HCT116 (cell line): ENCODE measurements around the gene RAP1GAP2. TPM values are rescaled to one million over a fixed set of nuclear protein-coding genes. Genes with fewer than 3 reads are reported as not detected.
"Not testable (repeated sequence)": the region's sequence is repeated elsewhere in the genome, so short reads cannot be mapped to it uniquely, and the experiment has no call there.

Experiments
- ATAC-seq: fragments of 200-7000 bp; cut with Tn5 transposase; 2 replicates; pipeline ENCODE4 v1.9.1; 2020; ENCODE audit warnings: mild to moderate bottlenecking, moderate library complexity
- BruUV-seq: library from RNA; stranded (reverse); fragments of 400-500 nt; replicated peaks from 2 replicates; lab custom pipeline; 2021; lab: Mats Ljungman, UMichigan
- CTCF ChIA-PET: fragments of 300-600 bp; sonication (Branson Sonifier 250); formaldehyde crosslinking; loops from one replicate; lab custom pipeline; 2021; ENCODE audit warnings: antibody characterized with exemption; lab: Charles Lee
- POLR2A ChIA-PET: fragments of 300-600, 350-600 bp; sonication (Branson Sonifier 250); formaldehyde crosslinking; loops from one replicate; lab custom pipeline; 2021; ENCODE audit warnings: antibody characterized with exemption; lab: Charles Lee
- RAD21 ChIA-PET, 2 experiments: fragments of 300-600 bp; sonication (Branson Sonifier 250); formaldehyde crosslinking; loops; one replicate each; lab custom pipeline; 2023; ENCODE audit warnings: low total read pairs in 2 of 2; ENCODE audit not compliant: uncharacterized antibody in 2 of 2, unreplicated experiment in 2 of 2, low non-redundant PET in 1 of 2; lab: Charles Lee
- DNase-seq: peaks from one replicate; pipeline ENCODE4 v3.0.0-alpha.2; 2010; ENCODE audit warnings: low read depth, low spot score
- H2AFZ ChIP-seq: fragments of 200-600 bp; shearing (Covaris generic), sonication (generic); 2 replicates; pipeline ENCODE4 v1.6.1; 2017; ENCODE audit warnings: low read depth, mixed run types, mixed read lengths, antibody characterized with exemption, low read length; ENCODE audit not compliant: poor library complexity, severe bottlenecking
- H3K27ac ChIP-seq: 2 replicates; pipeline ENCODE4 v1.5.1; 2012; ENCODE audit warnings: low read depth, low read length
- H3K27me3 ChIP-seq: fragments of 200-600 bp; sonication (generic); 2 replicates; pipeline ENCODE4 v1.6.1; 2016; ENCODE audit warnings: mixed run types, low read length, mixed read lengths; ENCODE audit not compliant: insufficient read depth
- H3K36me3 ChIP-seq, 2 experiments: fragments of 200-500 bp in 1 of 2; fragments of 200-600 bp in 1 of 2; sonication (Bioruptor generic) in 1 of 2; sonication (generic) in 1 of 2; 2 replicates each; pipeline versions ENCODE4 v1.5.1 to v1.6.1; 2014 to 2016; ENCODE audit warnings: low read length in 2 of 2, inconsistent platforms in 1 of 2, mixed read lengths in 1 of 2, mixed run types in 1 of 2; ENCODE audit not compliant: insufficient read depth in 2 of 2, control insufficient read depth in 1 of 2
- H3K4me1 ChIP-seq, 2 experiments: fragments of 200-600 bp in 1 of 2; sonication (generic) in 1 of 2; 2 replicates each; pipeline versions ENCODE4 v1.5.1 to v1.6.1; 2012 to 2017; ENCODE audit warnings: low read length in 2 of 2, inconsistent platforms in 1 of 2, mild to moderate bottlenecking in 1 of 2, mixed read lengths in 1 of 2, mixed run types in 1 of 2, moderate library complexity in 1 of 2; ENCODE audit not compliant: insufficient read depth in 2 of 2, control insufficient read depth in 1 of 2
- H3K4me2 ChIP-seq: fragments of 200-600 bp; sonication (generic); 2 replicates; pipeline ENCODE4 v1.6.1; 2017; ENCODE audit warnings: mixed run types, low read length, mixed read lengths
- H3K4me3 ChIP-seq, 2 experiments: fragments of 200-600 bp in 1 of 2; sonication (generic) in 1 of 2; replicated peaks in 1 of 2; 2 replicates each; pipeline ENCODE4 v1.5.1; 2011 to 2016; ENCODE audit warnings: low read length in 2 of 2, control low read depth in 1 of 2, low read depth in 1 of 2, mild to moderate bottlenecking in 1 of 2, mixed read lengths in 1 of 2, mixed run types in 1 of 2
- H3K79me2 ChIP-seq: fragments of 200-600 bp; sonication (generic); 2 replicates; pipeline ENCODE4 v1.6.1; 2017; ENCODE audit warnings: mild to moderate bottlenecking, mixed run types, low read length, moderate library complexity, mixed read lengths; ENCODE audit not compliant: insufficient read depth
- H3K9ac ChIP-seq: fragments of 200-600 bp; sonication (generic); 2 replicates; pipeline ENCODE4 v1.6.1; 2016; ENCODE audit warnings: low read length, mixed read lengths
- H3K9me2 ChIP-seq: fragments of 200-600 bp; sonication (generic), shearing (Covaris generic); 2 replicates; pipeline ENCODE4 v1.6.1; 2017; ENCODE audit warnings: mixed run types, mild to moderate bottlenecking, moderate library complexity; ENCODE audit not compliant: insufficient read depth
- H3K9me3 ChIP-seq, 2 experiments: fragments of 200-500 bp in 1 of 2; fragments of 200-600 bp in 1 of 2; sonication (Bioruptor generic) in 1 of 2; sonication (generic) in 1 of 2; 2 replicates each; pipeline ENCODE4 v1.6.1; 2014 to 2017; ENCODE audit warnings: low read length in 2 of 2, mixed read lengths in 2 of 2, inconsistent platforms in 1 of 2, low read depth in 1 of 2, mild to moderate bottlenecking in 1 of 2, mixed run types in 1 of 2, moderate library complexity in 1 of 2; ENCODE audit not compliant: control insufficient read depth in 1 of 2, insufficient read depth in 1 of 2
- H4K20me1 ChIP-seq: fragments of 200-600 bp; sonication (generic), shearing (Covaris generic); 2 replicates; pipeline ENCODE4 v1.6.1; 2017; ENCODE audit warnings: mixed run types, mild to moderate bottlenecking, moderate library complexity; ENCODE audit not compliant: insufficient read depth
- CBX3 ChIP-seq: IDR thresholded peaks from 2 replicates; pipeline ENCODE4 v1.6.1; 2012; ENCODE audit warnings: low read depth
- ELF1 ChIP-seq: IDR thresholded peaks from 2 replicates; pipeline ENCODE4 v1.6.1; 2012; ENCODE audit warnings: low read depth, borderline replicate concordance
- EZH2 ChIP-seq: fragments of 200-600 bp; sonication (generic); IDR thresholded peaks from 2 replicates; pipeline ENCODE4 v1.6.1; 2017; ENCODE audit warnings: antibody characterized with exemption, mixed run types
- EZH2phosphoT487 ChIP-seq: fragments of 200-600 bp; IDR thresholded peaks from 2 replicates; pipeline ENCODE4 v1.6.1; 2018; ENCODE audit warnings: antibody characterized with exemption, borderline replicate concordance
- FOSL1 ChIP-seq: IDR thresholded peaks from 2 replicates; pipeline ENCODE4 v1.6.1; 2012; ENCODE audit warnings: low read depth
- POLR2A ChIP-seq: IDR thresholded peaks from 2 replicates; pipeline ENCODE4 v1.7.0; 2011; ENCODE audit warnings: borderline replicate concordance; ENCODE audit not compliant: insufficient read depth, insufficient read length; ENCODE audit errors: extremely low read depth
- POLR2AphosphoS5 ChIP-seq: IDR thresholded peaks from 2 replicates; pipeline ENCODE4 v1.6.1; 2011; ENCODE audit warnings: mild to moderate bottlenecking, low read depth, low read length, moderate library complexity
- SP1 ChIP-seq: IDR thresholded peaks from 2 replicates; pipeline ENCODE4 v1.6.1; 2012; ENCODE audit warnings: low read depth
- TCF7L2 ChIP-seq: IDR thresholded peaks from 2 replicates; pipeline ENCODE4 v1.7.0; 2011; ENCODE audit warnings: borderline replicate concordance, inconsistent platforms; ENCODE audit not compliant: insufficient read depth, insufficient read length; ENCODE audit errors: extremely low read depth
- YY1 ChIP-seq: IDR thresholded peaks from 2 replicates; pipeline ENCODE4 v1.6.1; 2011; ENCODE audit warnings: low read length, low read depth, moderate library complexity, mild to moderate bottlenecking; ENCODE audit not compliant: insufficient replicate concordance; ENCODE audit errors: extremely low read depth
- ZNF274 ChIP-seq: fragments of 200-500 bp; sonication (Bioruptor generic); IDR thresholded peaks from 2 replicates; pipeline ENCODE4 v1.6.1; 2014; ENCODE audit warnings: mild to moderate bottlenecking, low read depth, low read length, inconsistent platforms
- intact Hi-C: fragments of 100-400 bp; cut with micrococcal nuclease; formaldehyde crosslinking; loops from 2 replicates; pipeline ENCODE4 v1.10.0; 2022
- total RNA-seq: library from RNA; stranded (reverse); gene quantifications from one replicate; pipeline ENCODE4 v1.2.1, GENCODE V29; 2021; ENCODE audit not compliant: unreplicated experiment
- TF ChIP-seq, protein P1 (sequence below): IDR thresholded peaks from 2 replicates; pipeline ENCODE4 v1.6.1; 2012

Gene RAP1GAP2
- total RNA-seq, 1 experiment from 2014 or later, result 54.6 TPM

DNA sequence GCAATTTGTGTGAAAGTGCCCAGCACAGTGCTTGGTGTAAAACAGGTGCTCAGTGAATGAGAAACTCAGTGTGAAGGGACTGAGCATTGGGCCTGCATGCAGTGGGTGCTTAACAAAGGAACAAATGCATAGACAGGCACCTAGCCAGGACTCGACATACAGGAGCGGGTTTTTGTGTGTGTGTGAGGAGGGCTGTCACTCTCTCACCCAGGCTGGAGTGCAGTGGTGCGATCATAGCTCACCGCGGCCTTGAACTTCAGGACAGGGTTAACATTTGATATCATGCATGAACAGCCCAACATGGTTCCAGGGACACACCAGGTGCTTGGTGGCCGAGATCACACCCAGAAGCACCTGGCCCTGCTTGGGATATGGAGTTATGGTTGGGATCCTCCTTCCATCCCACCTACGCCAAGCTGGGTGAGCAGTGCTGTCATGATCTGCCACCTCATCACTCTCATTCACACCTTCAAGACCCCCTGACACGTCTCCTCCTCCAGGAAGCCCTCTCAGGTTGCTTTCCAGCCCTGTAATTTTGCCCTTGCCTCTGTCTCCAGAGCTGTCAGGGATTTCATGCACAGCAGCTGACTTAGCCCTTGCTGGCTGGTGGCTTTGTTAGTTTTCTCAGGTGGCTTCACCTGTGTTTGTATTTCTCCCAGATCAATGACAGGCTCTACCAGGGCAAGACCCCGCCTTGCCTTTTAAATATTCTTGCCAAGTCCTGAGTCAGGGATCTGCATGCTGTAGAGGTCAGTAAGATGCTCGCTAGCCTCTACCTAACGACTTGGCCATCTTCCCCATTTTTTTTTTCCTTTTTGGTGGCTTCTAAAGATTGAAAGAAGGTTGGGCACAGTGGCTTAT is 200.8 kb downstream of the RAP1GAP2 start:
- POLR2A ChIA-PET, result no interaction called here

DNA sequence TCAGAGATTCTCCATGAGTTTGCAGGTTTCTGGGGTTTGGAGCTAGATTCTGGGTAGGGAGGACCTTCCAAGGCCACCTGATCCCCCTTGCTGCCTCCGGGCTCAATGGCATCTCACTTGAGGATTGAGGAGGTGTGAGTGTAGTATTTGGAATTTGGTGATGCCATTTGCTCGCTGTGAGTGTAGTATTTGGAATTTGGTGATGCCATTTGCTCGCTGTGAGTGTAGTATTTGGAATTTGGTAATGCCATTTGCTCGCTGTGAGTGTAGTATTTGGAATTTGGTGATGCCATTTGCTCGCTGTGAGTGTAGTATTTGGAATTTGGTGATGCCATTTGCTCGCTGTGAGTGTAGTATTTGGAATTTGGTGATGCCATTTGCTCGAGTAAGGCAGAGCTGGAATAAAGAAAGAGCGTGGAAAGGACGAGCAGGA is 202.2 kb downstream of the RAP1GAP2 start:
- H3K27me3 ChIP-seq, POLR2A ChIA-PET, BruUV-seq, H3K4me3 ChIP-seq, H3K9ac ChIP-seq, H2AFZ ChIP-seq, RAD21 ChIA-PET, H3K27ac ChIP-seq, ATAC-seq, H4K20me1 ChIP-seq, CTCF ChIA-PET, H3K9me2 ChIP-seq, H3K4me1 ChIP-seq, H3K79me2 ChIP-seq, H3K9me3 ChIP-seq, H3K4me2 ChIP-seq, DNase-seq, intact Hi-C loops: not testable (repeated sequence)
- peaks cover 23 to 28% of the 10 kb centered on the region in 2 experiments for H3K36me3 ChIP-seq

More for the DNA sequence above, 200.8 kb downstream of the RAP1GAP2 start:
- H3K27me3 ChIP-seq, result no peaks in the 10 kb centered on the region
- intact Hi-C loops, result no loop called here
- no peak overlapping the region for H3K9ac ChIP-seq
- no peaks in the 10 kb centered on the region for H3K9me2 ChIP-seq
- peaks cover 26 to 28% of the 10 kb centered on the region in 2 experiments for H3K36me3 ChIP-seq
- no peak for ATAC-seq
- H3K79me2 ChIP-seq, result peaks cover 5% of the 10 kb centered on the region; the same call in 1 of the 2 replicates
- CTCF ChIA-PET, result no interaction called here
- H3K4me2 ChIP-seq, result no peak overlapping the region
- no peaks in the 10 kb centered on the region for H4K20me1 ChIP-seq
- BruUV-seq, result no TSS peak
- no peak for TF ChIP-seq POLR2A
- no peak for TF ChIP-seq ZNF274
- no peak for TF ChIP-seq EZH2phosphoT487
- no peak for TF ChIP-seq POLR2AphosphoS5
- TF ChIP-seq FOSL1, result no peak
- no peak for TF ChIP-seq YY1
- no peak for TF ChIP-seq CBX3
- no peak for TF ChIP-seq SP1
- no peak for TF ChIP-seq ELF1
- TF ChIP-seq, protein P1, sequence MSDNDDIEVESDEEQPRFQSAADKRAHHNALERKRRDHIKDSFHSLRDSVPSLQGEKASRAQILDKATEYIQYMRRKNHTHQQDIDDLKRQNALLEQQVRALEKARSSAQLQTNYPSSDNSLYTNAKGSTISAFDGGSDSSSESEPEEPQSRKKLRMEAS, result no peak
- no peak for TF ChIP-seq TCF7L2
- no peak for TF ChIP-seq EZH2
- no peaks in the 10 kb centered on the region for H3K4me1 ChIP-seq
- DNase-seq, result no peak
- no peak overlapping the region for H3K4me3 ChIP-seq
- RAD21 ChIA-PET, result no interaction called here
- H3K27ac ChIP-seq, result no peak overlapping the region
- H3K9me3 ChIP-seq, result no peaks in the 10 kb centered on the region
- no peak overlapping the region for H2AFZ ChIP-seq
